Right lobe of liver (tissue), 4 donors: Measurements from ENCODE around the gene CCDC190.

Source experiments
- POLR2A ChIP-seq: fragments of 450-650 bp; IDR thresholded peaks from one replicate; pipeline ENCODE4 v1.6.1; 2017; ENCODE audit warnings: antibody characterized with exemption, mild to moderate bottlenecking
- TF ChIP-seq, protein P1 (sequence below), 4 donors: fragments of 200-600 bp in 3 of 4; fragments of 450-650 bp in 1 of 4; IDR thresholded peaks; one replicate each; pipeline versions ENCODE4 v1.5.1 to v1.8.0; 2016 to 2022; ENCODE audit warnings: antibody characterized with exemption in 4 of 4, mild to moderate bottlenecking in 2 of 4
- donor health status: DM: no; HTN: no; CAD: no.
- donor health status: DM: no; HTN: no; CAD: no.
- donor health status: DM: no; HTN: yes; CAD: no.

- TF ChIP-seq, protein P1, sequence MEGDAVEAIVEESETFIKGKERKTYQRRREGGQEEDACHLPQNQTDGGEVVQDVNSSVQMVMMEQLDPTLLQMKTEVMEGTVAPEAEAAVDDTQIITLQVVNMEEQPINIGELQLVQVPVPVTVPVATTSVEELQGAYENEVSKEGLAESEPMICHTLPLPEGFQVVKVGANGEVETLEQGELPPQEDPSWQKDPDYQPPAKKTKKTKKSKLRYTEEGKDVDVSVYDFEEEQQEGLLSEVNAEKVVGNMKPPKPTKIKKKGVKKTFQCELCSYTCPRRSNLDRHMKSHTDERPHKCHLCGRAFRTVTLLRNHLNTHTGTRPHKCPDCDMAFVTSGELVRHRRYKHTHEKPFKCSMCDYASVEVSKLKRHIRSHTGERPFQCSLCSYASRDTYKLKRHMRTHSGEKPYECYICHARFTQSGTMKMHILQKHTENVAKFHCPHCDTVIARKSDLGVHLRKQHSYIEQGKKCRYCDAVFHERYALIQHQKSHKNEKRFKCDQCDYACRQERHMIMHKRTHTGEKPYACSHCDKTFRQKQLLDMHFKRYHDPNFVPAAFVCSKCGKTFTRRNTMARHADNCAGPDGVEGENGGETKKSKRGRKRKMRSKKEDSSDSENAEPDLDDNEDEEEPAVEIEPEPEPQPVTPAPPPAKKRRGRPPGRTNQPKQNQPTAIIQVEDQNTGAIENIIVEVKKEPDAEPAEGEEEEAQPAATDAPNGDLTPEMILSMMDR (IDR thresholded peaks at IDR 0.05), result no peak
- TF ChIP-seq POLR2A, result no peak
Observed at GRCh38 chr1:162832470-162832869, 28.5 kb downstream of the CCDC190 start.
